Aorta (tissue), 5 donors: Measurements from ENCODE around the gene PLPP2. TPM values are rescaled to one million over a fixed set of nuclear protein-coding genes. Genes with fewer than 3 reads are reported as not detected.
"Not testable (repeated sequence)": the region's sequence is repeated elsewhere in the genome, so short reads cannot be mapped to it uniquely, and the experiment has no call there.

Experiments used
- ATAC-seq: fragments of 200-7000 bp; cut with Tn5 transposase; one replicate; pipeline ENCODE4 v1.9.1; 2022; ENCODE audit warnings: moderate library complexity; ENCODE audit not compliant: low FRiP score
- DNase-seq, 2 donors: peaks; one replicate each; pipeline ENCODE4 v3.0.0-alpha.2; 2020
- H3K27ac ChIP-seq, 2 donors: one replicate each; pipeline ENCODE4 v1.5.1; 2013; ENCODE audit warnings: low read length in 2 of 2, mild to moderate bottlenecking in 2 of 2, moderate library complexity in 2 of 2, control low read depth in 1 of 2, inconsistent platforms in 1 of 2, low read depth in 1 of 2
- H3K27me3 ChIP-seq, 2 donors: one replicate each; pipeline ENCODE4 v1.6.1; 2013; ENCODE audit warnings: control low read depth in 1 of 2, low read length in 1 of 2, mild to moderate bottlenecking in 1 of 2, moderate library complexity in 1 of 2; ENCODE audit not compliant: insufficient read depth in 2 of 2, control insufficient read depth in 1 of 2
- H3K36me3 ChIP-seq, 2 donors: one replicate each; pipeline ENCODE4 v1.6.1; 2013; ENCODE audit warnings: control low read depth in 1 of 2, low read length in 1 of 2, mild to moderate bottlenecking in 1 of 2; ENCODE audit not compliant: insufficient read depth in 2 of 2, control insufficient read depth in 1 of 2
- H3K4me1 ChIP-seq, 2 donors: one replicate each; pipeline ENCODE4 v1.6.1; 2013; ENCODE audit warnings: low read length in 2 of 2, control low read depth in 1 of 2, mild to moderate bottlenecking in 1 of 2, moderate library complexity in 1 of 2; ENCODE audit not compliant: insufficient read depth in 2 of 2, control insufficient read depth in 1 of 2
- H3K4me3 ChIP-seq, 2 donors: one replicate each; pipeline ENCODE4 v1.5.1; 2013; ENCODE audit warnings: low read length in 2 of 2, control low read depth in 1 of 2, mild to moderate bottlenecking in 1 of 2
- H3K9me3 ChIP-seq: one replicate; pipeline ENCODE4 v1.6.1; 2013; ENCODE audit warnings: mild to moderate bottlenecking, low read length; ENCODE audit not compliant: control insufficient read depth
- WGBS, 2 donors: extraction: QIAGEN DNeasy Blood & Tissue Kit; methylation state at CpG; one replicate each; pipeline ENCODE4 v1.1.7; 2013; 5-methylcytosine and 5-hydroxymethylcytosine counted together
- intact Hi-C, 2 donors: fragments of 100-400 bp; cut with DNase I; formaldehyde crosslinking; loops; one replicate each; pipeline versions ENCODE4 v1.14.2 to v1.15.0; 2022
- polyA plus RNA-seq, 2 donors: library from polyadenylated mRNA; stranded (reverse); fragments of 200-250 nt; gene quantifications; one replicate each; pipeline ENCODE4 v1.2.3, GENCODE V29; 2013
- total RNA-seq, 2 donors: library from RNA; stranded (reverse); fragmentation: NEBNext Ultra II Directional; extraction: Animal tissue kit (Norgen Biotek cat#: 25700); gene quantifications; one replicate each; pipeline ENCODE4 v1.2.1, GENCODE V29; 2021
- donor health status: healthy with polysubstance abuse.
- donor health status: Bipolar disorder and iron deficiency.
- donor health status: DM: no; HTN: no; CAD: no.
- donor health status: DM: no; HTN: no; CAD: no.
- donor health status: DM: yes; HTN: yes; CAD: no.

PLPP2 gene
- total and polyA plus RNA-seq, 4 donors = 0.51 to 6.5 (median 3.7) TPM

DNA sequence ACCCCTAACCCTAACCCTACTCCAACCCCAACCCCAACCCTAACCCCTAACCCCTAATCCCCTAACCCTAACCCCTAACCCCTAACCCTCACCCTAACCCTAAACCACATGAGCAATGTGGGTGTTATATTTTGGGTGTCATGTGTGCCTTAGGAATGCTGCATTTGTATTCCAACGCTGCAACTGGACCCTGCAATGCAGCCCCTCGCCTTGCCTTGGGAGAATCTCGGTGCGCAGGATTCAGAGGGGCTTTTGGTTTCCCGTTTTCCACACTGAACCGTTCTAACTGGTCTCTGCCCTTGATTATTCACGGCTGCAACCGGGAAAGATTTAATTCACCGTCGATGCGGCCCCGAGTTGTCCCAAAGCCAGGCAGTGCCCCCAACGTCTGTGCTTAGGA is 45.3 kb downstream of the PLPP2 start:
- DNase-seq, H3K36me3 ChIP-seq, H3K4me3 ChIP-seq, ATAC-seq, H3K27me3 ChIP-seq, H3K4me1 ChIP-seq, H3K9me3 ChIP-seq, H3K27ac ChIP-seq, intact Hi-C loops: not testable (repeated sequence)
- WGBS, 2 donors = 66 to 73% methylated on average over 13 of the region's 13 CpGs

DNA sequence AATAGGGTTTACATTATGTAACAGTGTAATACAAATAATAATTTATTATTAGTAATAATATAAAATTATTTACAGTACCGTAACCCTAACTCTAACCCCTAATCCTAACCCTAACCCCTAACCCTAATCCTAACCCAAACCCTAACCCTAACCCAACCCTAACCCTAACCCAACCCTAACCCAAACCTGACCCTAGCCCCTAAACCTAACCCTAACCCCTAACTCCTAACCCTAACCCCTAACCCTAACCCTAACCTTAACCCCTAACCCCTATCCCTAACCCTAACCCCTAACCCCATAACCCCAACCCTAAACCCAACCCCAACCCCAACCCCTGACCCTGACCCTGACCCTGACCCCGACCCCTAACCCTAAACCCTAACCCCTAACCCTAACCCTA is 45.7 kb downstream of the PLPP2 start:
- Histone ChIP-seq H3K9me3 (no peaks in the 10 kb centered on the region), H3K36me3 (no peaks in the 10 kb centered on the region), H3K4me1 (no peaks in the 10 kb centered on the region), H3K27ac (no peak overlapping the region), H3K27me3 (no peaks in the 10 kb centered on the region), H3K4me3 (no peak overlapping the region)
- intact Hi-C loops = no loop called here
- ATAC-seq (no peak), DNase-seq (no peak)
- WGBS, 2 donors = 82 to 90% methylated on average over 2 of the region's 2 CpGs

Other genes with a start within 250 kb of the PLPP2 start
- gene OR4F17, start 184.3 kb downstream of the PLPP2 start, total RNA-seq = not detected
- gene OR4F17, start 184.3 kb downstream of the PLPP2 start, polyA plus RNA-seq = not detected
- 10 to 100 TPM; 26.4 to 31.1 TPM for gene MIER2, start 53.4 kb upstream of the PLPP2 start, total RNA-seq
- 1 to 10 TPM; 3.3 to 9.1 TPM for gene MIER2, start 53.4 kb upstream of the PLPP2 start, polyA plus RNA-seq
- 1 to 10 TPM in 1 of 2 donors, under 1 TPM in 1; 0.88 to 1.1 TPM for gene C2CD4C, start 117.7 kb upstream of the PLPP2 start, total RNA-seq
- gene C2CD4C, start 117.7 kb upstream of the PLPP2 start, polyA plus RNA-seq = not detected
- gene SHC2, start 169.6 kb upstream of the PLPP2 start, total RNA-seq = 10 to 100 TPM in 1 of 2 donors, 1 to 10 TPM in 1; 9.7 to 31.4 TPM
- gene SHC2, start 169.6 kb upstream of the PLPP2 start, polyA plus RNA-seq = 10 to 100 TPM in 1 of 2 donors, 1 to 10 TPM in 1; 7.3 to 10.9 TPM
- gene MADCAM1, start 205.1 kb upstream of the PLPP2 start, total RNA-seq = under 1 TPM in 1 of 2 donors, not detected in 1; 0.63 TPM
- gene MADCAM1, start 205.1 kb upstream of the PLPP2 start, polyA plus RNA-seq = 1 to 10 TPM in 1 of 2 donors, under 1 TPM in 1; 0.50 to 1.4 TPM
- gene TPGS1, start 216.1 kb upstream of the PLPP2 start, total RNA-seq = 10 to 100 TPM; 19.2 to 20.2 TPM
- gene TPGS1, start 216.1 kb upstream of the PLPP2 start, polyA plus RNA-seq = 10 to 100 TPM; 17.4 to 33.0 TPM
- gene CDC34, start 240.4 kb upstream of the PLPP2 start, total RNA-seq = 10 to 100 TPM; 39.6 to 46.4 TPM
- 10 to 100 TPM; 27.5 to 79.1 TPM for gene CDC34, start 240.4 kb upstream of the PLPP2 start, polyA plus RNA-seq